Measurements from ENCODE around the gene NOTCH4.
"Not testable (repeated sequence)": the region's sequence is repeated elsewhere in the genome, so short reads cannot be mapped to it uniquely, and the experiment has no call there.

The NOTCH4 gene
- 0.29 to 1.7 (median 1.1) reads per million in 18 experiments for total RNA-seq

DNA sequence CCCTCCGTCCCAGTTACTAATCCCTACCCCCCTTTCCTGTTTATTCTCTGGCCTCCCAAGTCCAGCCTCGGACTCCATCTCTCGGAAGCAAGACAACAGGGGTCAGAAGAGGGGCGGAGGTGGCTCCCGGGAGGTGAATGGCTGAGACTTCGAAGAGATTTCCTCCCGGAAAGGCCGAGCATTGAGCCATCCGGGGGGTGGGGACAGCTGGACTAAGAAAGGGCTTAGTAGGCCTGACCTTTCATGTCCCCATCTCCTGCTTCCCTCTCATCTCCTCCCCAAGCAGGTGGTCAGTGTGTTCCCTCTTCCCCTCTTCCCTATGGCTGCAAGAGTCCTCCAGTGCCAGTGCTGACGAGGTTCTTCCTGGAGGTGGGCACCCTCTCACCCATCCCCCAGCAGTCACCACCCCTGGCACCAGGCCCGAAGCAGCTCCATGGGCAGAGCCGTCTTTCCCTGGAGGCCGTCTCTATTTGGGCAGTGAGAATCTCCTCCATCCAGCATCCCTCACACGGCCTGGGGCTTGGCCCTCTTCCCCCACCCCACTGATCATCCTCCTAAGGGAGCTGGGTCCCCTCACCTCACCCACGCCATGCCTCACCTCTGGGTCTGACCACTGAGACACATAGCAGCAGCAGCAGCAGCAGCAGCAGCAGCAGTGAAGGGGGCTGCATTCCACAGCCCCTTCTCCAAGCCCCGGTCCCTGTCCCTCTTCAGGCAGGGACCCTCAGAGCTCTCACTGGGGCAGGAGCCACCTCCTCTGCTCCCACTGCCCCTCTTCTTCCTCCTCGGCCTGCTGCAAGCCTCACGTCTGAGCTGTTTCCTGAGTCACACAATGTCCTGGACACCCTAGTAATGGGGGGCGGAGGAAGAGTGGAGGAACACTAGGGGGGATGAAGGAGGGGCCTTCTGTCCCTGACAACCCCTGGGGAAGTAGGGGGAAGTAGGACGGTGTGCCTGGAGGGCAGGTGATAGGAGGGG is at the start of gene NOTCH4:
Gene NOTCH4 (minus strand): TSS at position 810 of the 978 bp plus-strand sequence. CDS start 139 bp downstream, at position 671.
- no peak for DNase-seq

- DNase-seq: peak; percentile 33 to 56
Measured at GRCh38 chr6:32271429-32271828, 47.6 kb upstream of the NOTCH4 start.

DNA sequence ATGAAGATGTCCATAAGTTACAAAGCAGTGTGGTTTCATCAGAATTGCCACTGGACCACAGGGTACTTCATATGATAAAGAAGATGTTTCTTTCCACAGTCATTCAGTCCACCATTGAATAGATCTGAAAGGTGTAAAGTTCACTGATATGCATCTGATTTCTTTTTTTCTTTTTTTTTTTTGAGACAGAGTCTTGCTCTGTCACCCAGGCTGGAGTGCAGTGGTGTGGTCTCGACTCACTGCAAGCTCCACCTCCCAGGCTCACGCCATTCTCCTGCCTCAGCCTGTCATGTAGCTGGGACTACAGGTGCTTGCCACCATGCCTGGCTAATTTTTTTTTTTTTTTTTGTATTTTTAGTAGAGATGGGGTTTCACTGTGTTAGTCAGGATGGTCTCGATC is 44.6 kb upstream of the NOTCH4 start:
- not testable (repeated sequence) for DNase-seq

DNA sequence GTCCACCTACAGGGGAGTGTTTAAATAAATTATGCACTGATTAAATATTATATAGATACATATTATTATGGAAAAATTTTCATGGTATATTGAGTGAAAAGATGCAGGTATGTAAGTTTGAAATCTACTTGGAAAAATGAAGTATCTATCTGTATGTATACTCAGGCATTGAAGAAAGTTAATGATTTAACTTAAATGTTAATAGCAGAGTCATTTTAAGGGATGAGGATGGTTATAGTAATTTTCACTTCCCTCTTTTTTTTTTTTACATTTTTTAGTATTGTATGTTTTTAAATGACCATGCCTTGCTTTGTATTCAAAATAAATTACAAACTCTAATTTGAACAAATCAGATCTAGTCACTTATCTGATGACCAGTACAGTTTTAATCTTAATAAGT is 43.2 kb upstream of the NOTCH4 start:
- DNase-seq: peak in 1 of 2 donors; percentile 6

- DNase-seq: not testable (repeated sequence)
Measured at GRCh38 chr6:32257262-32257661, 33.4 kb upstream of the NOTCH4 start.

DNA sequence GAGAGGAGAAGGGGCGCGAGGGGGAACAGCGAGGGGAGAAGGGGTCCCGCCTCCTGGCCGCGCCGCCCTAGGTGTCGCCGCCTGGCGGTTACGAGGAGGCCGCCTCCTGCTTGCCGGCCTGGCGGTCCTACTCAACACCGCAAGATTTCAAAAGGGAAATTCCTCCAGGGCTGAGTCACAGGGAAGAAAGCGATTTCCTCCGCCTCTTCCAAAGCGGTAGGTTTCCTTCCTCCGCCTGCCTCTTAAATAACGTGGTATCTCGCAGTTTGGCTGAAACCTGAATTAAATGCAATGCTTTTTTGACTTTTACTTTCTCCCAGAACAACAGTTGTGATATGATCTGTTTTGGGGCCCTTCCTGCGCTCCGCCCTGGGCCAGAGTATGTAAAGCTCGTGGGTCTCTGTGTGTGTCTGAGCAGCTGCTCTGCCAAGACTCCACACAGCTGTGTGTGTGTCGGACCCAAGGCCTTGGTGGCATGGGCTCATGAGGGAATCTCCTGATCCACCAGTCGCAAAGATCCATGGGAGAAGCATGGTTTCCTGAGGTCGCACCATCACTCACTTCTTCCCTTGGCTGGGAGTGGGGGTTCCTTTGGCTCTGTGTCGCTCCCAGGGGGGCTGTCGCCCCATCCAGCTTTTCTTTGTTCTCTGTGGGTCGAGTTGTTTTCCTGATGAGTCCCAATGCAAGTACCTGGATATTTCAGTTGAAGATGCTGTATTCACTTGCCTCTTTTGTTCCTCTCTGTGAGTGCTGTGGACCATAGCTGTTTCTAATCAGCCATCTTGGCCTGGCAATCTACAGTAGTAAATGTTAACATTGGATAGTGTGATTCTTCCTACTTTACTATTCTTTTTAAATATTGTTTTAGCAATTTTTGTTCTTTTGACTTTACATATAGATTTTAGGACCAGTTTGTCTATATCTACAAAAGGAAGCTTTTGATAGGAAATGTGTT is 31.6 kb upstream of the NOTCH4 start:
- DNase-seq: peak; percentile 79 to 85

DNA sequence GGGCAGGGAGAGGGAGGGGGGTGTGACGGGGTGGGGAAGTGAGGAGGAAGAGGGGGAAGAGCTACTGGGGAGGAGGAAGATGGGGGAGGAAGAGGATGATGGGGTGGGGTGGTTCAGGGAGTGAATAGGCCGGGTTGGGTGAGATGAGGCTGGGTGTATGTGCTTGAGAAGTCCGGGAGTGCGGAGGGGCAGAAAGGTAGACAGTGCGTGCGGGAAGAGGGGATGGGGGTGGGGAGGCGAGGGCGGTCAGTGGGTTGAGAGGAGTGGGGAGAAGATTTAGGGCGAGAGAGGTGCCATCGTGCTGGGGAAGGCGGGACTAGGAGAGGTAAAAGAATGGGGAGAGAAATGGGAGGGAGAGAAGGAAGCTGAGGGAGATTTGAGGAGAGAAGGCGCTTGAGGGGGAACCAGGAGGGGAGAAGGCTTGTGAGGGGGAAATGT is 30.9 kb upstream of the NOTCH4 start:
- DNase-seq: no peak

GRCh38 chr6:32252331-32253009 is 28.6 kb upstream of the NOTCH4 start:
- DNase-seq: no peak

- DNase-seq: no peak
Measured at GRCh38 chr6:32249262-32249661, 25.4 kb upstream of the NOTCH4 start.

DNA sequence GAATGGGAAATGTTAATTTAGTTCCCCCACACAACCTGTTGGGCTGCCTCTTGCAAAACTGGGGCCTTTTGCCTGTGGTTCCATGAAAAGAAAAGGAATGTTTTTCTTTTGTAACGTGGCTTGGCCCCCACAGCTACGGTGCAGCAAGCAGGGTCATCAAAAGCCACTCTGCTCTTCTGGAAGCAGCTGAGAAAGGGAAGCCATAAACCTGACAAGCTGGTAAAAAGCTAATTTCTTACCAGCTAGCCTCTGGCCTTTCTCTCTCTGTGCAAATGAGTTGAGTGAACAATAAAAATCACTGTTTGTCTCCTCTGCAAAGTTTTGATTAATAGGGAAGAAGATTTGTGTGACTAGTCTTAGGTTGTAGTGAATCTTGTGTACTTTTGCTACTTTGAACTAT is 23.5 kb upstream of the NOTCH4 start:
- no peak for DNase-seq

DNA sequence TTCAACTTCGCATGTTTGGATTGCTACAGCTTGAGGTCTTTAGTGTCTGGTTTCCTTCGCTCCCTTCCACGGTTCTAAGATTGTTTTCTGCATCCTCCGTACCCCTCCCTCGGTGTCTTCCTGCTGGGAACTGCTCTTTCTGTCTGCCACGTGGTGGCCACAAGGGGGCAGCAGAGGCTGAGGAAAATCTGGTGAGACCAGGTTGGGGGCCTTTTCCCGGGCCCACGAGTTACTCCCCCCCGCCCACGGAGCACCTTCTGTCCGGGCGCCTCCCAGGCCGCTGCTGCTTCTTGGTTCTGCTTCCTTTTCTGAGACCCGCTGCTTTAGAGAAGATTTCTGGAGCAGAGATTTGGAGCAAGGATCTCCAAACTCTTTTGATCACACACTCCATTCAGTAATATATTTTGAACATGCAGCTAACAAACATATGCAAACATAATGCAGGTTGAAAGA is 21.1 kb upstream of the NOTCH4 start:
- peak; percentile 71 to 81 for DNase-seq

- DNase-seq: no peak
Measured at GRCh38 chr6:32244270-32244669, 20.4 kb upstream of the NOTCH4 start.

GRCh38 chr6:32242318-32242813 is 18.5 kb upstream of the NOTCH4 start:
- not testable (repeated sequence) for DNase-seq

DNA sequence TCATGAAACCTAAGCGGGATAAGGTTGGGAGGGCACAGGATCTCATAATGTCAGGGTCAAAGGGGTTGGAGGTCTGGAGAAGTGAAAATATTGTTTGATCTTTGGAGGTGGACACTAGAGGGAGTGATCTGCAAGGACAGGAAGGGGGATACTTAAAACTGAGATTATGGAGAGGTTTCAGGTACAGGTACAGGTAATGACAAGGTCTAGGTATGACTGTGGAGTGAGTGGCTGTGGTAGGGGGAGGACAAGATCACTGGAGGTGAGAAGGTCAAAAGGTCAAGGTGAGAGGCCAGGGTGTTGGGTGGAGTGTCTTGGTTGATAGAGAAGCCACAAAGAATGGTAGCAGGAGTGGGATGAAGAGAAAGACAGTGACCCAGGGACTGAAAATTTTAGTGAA is 16.8 kb upstream of the NOTCH4 start:
- DNase-seq: no peak

- no peak for DNase-seq
Measured at GRCh38 chr6:32239462-32239861, 15.6 kb upstream of the NOTCH4 start.

DNA sequence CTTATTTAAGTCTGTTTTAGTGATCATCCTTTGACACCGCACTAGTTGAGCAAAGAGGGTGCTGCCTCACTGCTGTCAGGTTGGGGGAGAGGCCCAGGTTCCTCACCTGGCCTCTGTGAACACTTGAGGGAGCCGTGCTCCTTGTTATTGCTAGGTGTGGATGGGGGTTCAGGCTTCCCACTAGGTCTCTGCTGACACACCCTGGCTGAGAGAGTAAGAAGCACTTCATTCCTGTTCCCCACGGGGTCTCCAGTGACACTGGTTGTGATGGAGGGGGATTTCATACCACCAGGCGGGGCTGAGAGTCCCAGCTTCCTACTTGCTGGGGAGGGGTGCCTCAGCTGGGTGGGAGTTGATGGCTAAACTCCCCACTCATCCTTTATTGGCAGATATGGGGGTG is 11.1 kb upstream of the NOTCH4 start:
- DNase-seq: no peak

DNA sequence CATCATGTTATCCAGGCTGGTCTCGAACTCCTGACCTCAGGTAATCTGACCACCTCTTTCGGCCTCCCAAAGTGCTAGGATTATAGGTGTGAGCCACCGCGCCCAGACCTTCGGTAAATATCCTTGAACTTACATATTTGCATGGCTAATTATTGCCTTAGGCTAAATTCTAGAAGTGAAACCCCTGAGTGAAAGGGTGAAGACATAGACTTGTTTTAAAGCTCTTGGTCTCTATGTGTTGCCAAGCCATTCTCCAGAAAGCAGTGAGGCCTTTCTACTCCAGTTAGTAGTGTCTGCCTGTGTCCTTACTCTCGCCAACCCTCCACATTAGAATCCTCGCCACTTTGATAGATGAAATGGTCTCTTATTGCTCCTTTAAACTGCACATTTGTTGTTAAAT is 2.6 kb upstream of the NOTCH4 start:
- DNase-seq: no peak

- DNase-seq: no peak
Measured at GRCh38 chr6:32224696-32225095, 829 bp upstream of the NOTCH4 start.

DNA sequence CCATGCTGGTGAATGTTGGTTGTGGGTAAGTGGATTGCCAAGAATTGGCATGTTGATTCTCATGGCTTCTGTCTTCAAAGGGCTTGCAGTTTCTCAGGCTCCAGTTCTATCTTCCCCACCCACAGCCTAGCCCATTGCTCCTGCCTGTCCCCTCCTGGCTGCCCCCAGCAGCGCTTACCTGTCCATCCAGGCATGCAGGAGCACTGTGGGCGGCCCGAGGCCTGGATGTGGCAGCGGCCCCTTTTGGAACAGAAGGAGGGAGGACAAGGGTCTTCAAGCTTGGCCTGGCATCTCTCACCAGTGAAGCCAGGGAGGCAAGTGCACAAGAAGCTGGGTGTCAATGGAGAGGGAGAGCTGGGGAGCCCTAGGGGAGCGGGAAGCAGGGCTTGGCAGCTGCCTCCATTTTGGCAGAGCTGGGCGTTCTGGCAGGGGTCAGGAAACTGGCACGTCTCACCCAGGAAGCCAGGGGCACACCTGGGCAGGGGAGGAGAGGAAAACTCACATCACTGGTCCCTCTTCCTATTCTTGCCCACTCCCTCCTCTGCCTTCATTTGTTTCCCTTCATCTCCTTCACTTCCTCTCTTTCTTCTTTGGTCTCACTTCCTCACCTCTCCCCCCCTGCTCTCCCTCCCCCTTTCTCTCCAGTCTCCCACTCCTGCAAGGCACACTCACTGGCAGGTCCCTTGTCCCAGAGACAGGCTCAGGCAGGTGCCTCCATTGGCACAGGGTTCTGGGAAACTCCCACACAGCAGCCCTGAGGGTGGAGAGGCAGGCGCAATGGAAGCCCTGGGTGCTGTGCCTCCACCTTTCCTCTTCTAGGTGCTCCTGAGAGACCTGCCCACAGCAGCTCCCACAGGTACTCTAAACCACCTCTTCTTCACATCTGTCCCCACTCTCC is 1.3 kb downstream of the NOTCH4 start:
- no peak for DNase-seq

- no peak for DNase-seq
Measured at GRCh38 chr6:32220021-32220420, 3.8 kb downstream of the NOTCH4 start.

GRCh38 chr6:32218167-32218566 is 5.7 kb downstream of the NOTCH4 start:
- DNase-seq: no peak

Data from inflammatory macrophage (primary cell).